WTC11 (cell line): Measurements from ENCODE around the gene MKLN1.

Source experiments
- ATF6 ChIP-seq: sonication (generic); formaldehyde crosslinking; IDR thresholded peaks from 2 replicates; pipeline ENCODE4 v1.8.1; 2023; ENCODE audit warnings: mild to moderate bottlenecking, missing genetic modification reagents
- CTCF ChIP-seq: fragments of 200-600 bp; IDR thresholded peaks from 2 replicates; pipeline ENCODE4 v1.8.0; 2022; ENCODE audit warnings: antibody characterized with exemption
- ESRRA ChIP-seq: sonication (generic); formaldehyde crosslinking; IDR thresholded peaks from 2 replicates; pipeline ENCODE4 v1.8.1; 2022; ENCODE audit warnings: mild to moderate bottlenecking, missing genetic modification reagents, borderline replicate concordance
- FOXJ3 ChIP-seq: sonication (generic); formaldehyde crosslinking; IDR thresholded peaks from 2 replicates; pipeline ENCODE4 v1.9.0; 2021; ENCODE audit warnings: missing genetic modification reagents, mild to moderate bottlenecking, borderline replicate concordance
- MAX ChIP-seq: sonication (generic); formaldehyde crosslinking; IDR thresholded peaks from 2 replicates; pipeline ENCODE4 v1.8.0; 2022; ENCODE audit warnings: mild to moderate bottlenecking, missing genetic modification reagents
- NFE2L1 ChIP-seq: sonication (generic); formaldehyde crosslinking; IDR thresholded peaks from 2 replicates; pipeline ENCODE4 v1.8.1; 2023; ENCODE audit warnings: missing genetic modification reagents
- PRDM15 ChIP-seq: sonication (generic); formaldehyde crosslinking; IDR thresholded peaks from 2 replicates; pipeline ENCODE4 v1.8.0; 2022; ENCODE audit warnings: missing genetic modification reagents
- RELA ChIP-seq: sonication (generic); formaldehyde crosslinking; IDR thresholded peaks from 2 replicates; pipeline ENCODE4 v1.8.1; 2022; ENCODE audit warnings: missing genetic modification reagents, mild to moderate bottlenecking, borderline replicate concordance
- TEAD4 ChIP-seq: sonication (generic); formaldehyde crosslinking; IDR thresholded peaks from 2 replicates; pipeline ENCODE4 v1.8.0; 2022; ENCODE audit warnings: mild to moderate bottlenecking, missing genetic modification reagents

GRCh38 chr7:131288450-131288849, 39.2 kb upstream of the MKLN1 start:
- TF ChIP-seq ATF6 (CRISPR knock-in tag) (no peak), MAX (CRISPR knock-in tag) (no peak), CTCF (no peak), PRDM15 (CRISPR knock-in tag) (no peak), FOXJ3 (CRISPR knock-in tag) (no peak), RELA (CRISPR knock-in tag) (no peak), TEAD4 (no peak), ESRRA (no peak), NFE2L1 (CRISPR knock-in tag) (no peak)
